Nephron (organoid): Measurements from ENCODE around the gene MED25.
"Not testable (repeated sequence)": the region's sequence is repeated elsewhere in the genome, so short reads cannot be mapped to it uniquely, and the experiment has no call there.

Experiments
- H3K27ac Mint-ChIP-seq, 3 experiments: 2 replicates each; pipeline ENCODE4 v1.8.0; 2020; ENCODE audit warnings: mixed read lengths in 3 of 3, mild to moderate bottlenecking in 2 of 3, moderate library complexity in 1 of 3
- H3K27me3 Mint-ChIP-seq: 2 replicates; pipeline ENCODE4 v1.8.0; 2021; ENCODE audit warnings: low read depth, mild to moderate bottlenecking, moderate library complexity, mixed read lengths
- H3K36me3 Mint-ChIP-seq: 2 replicates; pipeline ENCODE4 v1.8.0; 2020; ENCODE audit warnings: low read depth, mixed read lengths
- H3K4me1 Mint-ChIP-seq: 2 replicates; pipeline ENCODE4 v1.8.0; 2020; ENCODE audit warnings: mixed read lengths
- H3K4me3 Mint-ChIP-seq, 3 experiments: 2 replicates each; pipeline ENCODE4 v1.8.0; 2020; ENCODE audit warnings: mild to moderate bottlenecking in 3 of 3, mixed read lengths in 3 of 3, moderate library complexity in 2 of 3
- H3K9me3 Mint-ChIP-seq: 2 replicates; pipeline ENCODE4 v1.8.0; 2020; ENCODE audit warnings: mixed read lengths
- CTCF ChIP-seq, 3 experiments: fragments of 200-600 bp; sonication (generic); IDR thresholded peaks; one replicate each; pipeline ENCODE4 v1.5.0; 2021; ENCODE audit warnings: antibody characterized with exemption in 3 of 3; ENCODE audit not compliant: unreplicated experiment in 3 of 3

Gene MED25

GRCh38 chr19:49812452-49812996 lies 5.6 kb upstream of the MED25 start:
- Mint-ChIP-seq H3K27me3 (peaks cover 5% of the 10 kb centered on the region), H3K9me3 (no peaks in the 10 kb centered on the region), H3K27ac (peak overlapping the region; percentile 98 to 99 (median 99)), H3K36me3 (no peaks in the 10 kb centered on the region), H3K4me3 (peak overlapping the region; percentile 91 to 97 (median 93)), H3K4me1 (peaks cover 40% of the 10 kb centered on the region)
- TF ChIP-seq CTCF (IDR thresholded peaks at IDR 0.05; ENCODE audit: unreplicated experiment in 3 of 3) = no peak

GRCh38 chr19:49812997-49813861 lies 4.9 kb upstream of the MED25 start, which contains the start of gene FUZ:
FUZ (minus strand) TSS chr19:49813292; CDS start chr19:49813106, 186 bp downstream.
- TF ChIP-seq CTCF (IDR thresholded peaks at IDR 0.05; ENCODE audit: unreplicated experiment in 3 of 3) = peak; percentile 40 to 52 (median 41)
- Mint-ChIP-seq H3K36me3 (no peaks in the 10 kb centered on the region), H3K27me3 (peaks cover 5% of the 10 kb centered on the region), H3K9me3 (no peaks in the 10 kb centered on the region), H3K27ac (peak within 1 kb of the TSS; percentile 98 to 99 (median 99)), H3K4me1 (peaks cover 37% of the 10 kb centered on the region), H3K4me3 (peak within 1 kb of the TSS; percentile 91 to 97 (median 93))

GRCh38 chr19:49814010-49814409 lies 4.1 kb upstream of the MED25 start:
- TF ChIP-seq CTCF (IDR thresholded peaks at IDR 0.05; ENCODE audit: unreplicated experiment in 3 of 3) = no peak
- H3K27me3 Mint-ChIP-seq = peaks cover 5% of the 10 kb centered on the region
- H3K36me3 Mint-ChIP-seq = no peaks in the 10 kb centered on the region
- H3K9me3 Mint-ChIP-seq = no peaks in the 10 kb centered on the region
- peak overlapping the region; percentile 42 to 99 (median 98) for H3K27ac Mint-ChIP-seq
- peaks cover 33% of the 10 kb centered on the region for H3K4me1 Mint-ChIP-seq
- peak overlapping the region; percentile 71 to 97 (median 93) for H3K4me3 Mint-ChIP-seq

- H3K4me1 Mint-ChIP-seq = peaks cover 31% of the 10 kb centered on the region
- peaks cover 8% of the 10 kb centered on the region for H3K36me3 Mint-ChIP-seq
- peak overlapping the region; percentile 99 to 100 (median 99) for H3K27ac Mint-ChIP-seq
- H3K27me3 Mint-ChIP-seq = peaks cover 5% of the 10 kb centered on the region
- peak overlapping the region; percentile 43 to 100 (median 73) for H3K4me3 Mint-ChIP-seq
- no peak for TF ChIP-seq CTCF (IDR thresholded peaks at IDR 0.05; ENCODE audit: unreplicated experiment in 3 of 3)
- no peaks in the 10 kb centered on the region for H3K9me3 Mint-ChIP-seq
Measured at GRCh38 chr19:49816590-49816989, 1.5 kb upstream of the MED25 start.

GRCh38 chr19:49818649-49819370 lies 721 bp downstream of the MED25 start:
- H3K4me3 Mint-ChIP-seq = peak overlapping the region; percentile 100
- peaks cover 27% of the 10 kb centered on the region for H3K4me1 Mint-ChIP-seq
- H3K9me3 Mint-ChIP-seq = no peaks in the 10 kb centered on the region
- H3K36me3 Mint-ChIP-seq = peaks cover 18% of the 10 kb centered on the region
- H3K27ac Mint-ChIP-seq = peak overlapping the region; percentile 99 to 100 (median 99)
- no peak for TF ChIP-seq CTCF (IDR thresholded peaks at IDR 0.05; ENCODE audit: unreplicated experiment in 3 of 3)
- H3K27me3 Mint-ChIP-seq = no peaks in the 10 kb centered on the region

- peak overlapping the region; percentile 100 for H3K4me3 Mint-ChIP-seq
- H3K9me3 Mint-ChIP-seq = not testable (repeated sequence)
Measured at GRCh38 chr19:49819452-49820115, 1.5 kb downstream of the MED25 start.

More at GRCh38 chr19:49819452-49820115, 1.5 kb downstream of the MED25 start:
- H3K27ac Mint-ChIP-seq = peak overlapping the region; percentile 99 to 100 (median 99)
- peaks cover 21% of the 10 kb centered on the region for H3K4me1 Mint-ChIP-seq
- H3K27me3 Mint-ChIP-seq = not testable (repeated sequence)
- H3K36me3 Mint-ChIP-seq = peaks cover 18% of the 10 kb centered on the region
